ENCODE data around the gene PPFIA1.
A peak's percentile ranks its signal among the peaks of the same experiment; 100 is the strongest.
"Not testable (repeated sequence)": the region's sequence is repeated elsewhere in the genome, so short reads cannot be mapped to it uniquely, and the experiment has no call there.

PPFIA1 gene

DNA sequence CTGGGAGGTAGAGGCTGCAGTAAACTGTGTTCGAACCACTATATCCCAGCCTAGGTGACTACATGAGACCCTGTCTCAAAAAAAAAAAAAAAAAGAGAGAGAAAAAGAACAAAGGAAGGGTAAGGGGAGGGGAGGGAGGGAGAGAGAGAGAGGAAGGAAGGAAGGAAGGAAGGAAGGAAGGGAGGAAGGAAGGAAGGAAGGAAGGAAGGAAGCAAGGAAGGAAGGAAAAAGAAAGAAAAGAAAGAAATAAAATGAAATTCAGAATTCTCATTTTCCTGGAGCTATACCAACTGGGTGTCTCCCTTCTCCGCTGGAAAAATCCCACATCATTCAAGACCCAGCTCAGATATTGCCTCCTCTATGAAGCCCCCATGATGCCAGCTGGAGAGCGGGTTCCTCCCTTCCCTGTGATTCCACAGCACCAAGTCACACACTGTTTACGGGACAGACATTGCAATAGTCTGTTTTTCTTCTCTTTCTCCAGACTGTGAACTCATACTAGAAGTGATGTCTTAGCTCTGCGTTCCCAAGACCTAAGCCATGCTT lies 3.0 kb upstream of the PPFIA1 start:
- Mint-ChIP-seq H3K27me3 (peaks cover 3% of the 10 kb centered on the region), H3K4me1 (peaks cover 17% of the 10 kb centered on the region), H3K4me3 (no peak overlapping the region), H3K9me3 (no peaks in the 10 kb centered on the region), H3K36me3 (no peaks in the 10 kb centered on the region), H3K27ac (no peak overlapping the region)
- DNase-seq (ENCODE audit: low spot score in 2 of 2) (no peak), ATAC-seq (ENCODE audit: low read depth) (no peak)

DNA sequence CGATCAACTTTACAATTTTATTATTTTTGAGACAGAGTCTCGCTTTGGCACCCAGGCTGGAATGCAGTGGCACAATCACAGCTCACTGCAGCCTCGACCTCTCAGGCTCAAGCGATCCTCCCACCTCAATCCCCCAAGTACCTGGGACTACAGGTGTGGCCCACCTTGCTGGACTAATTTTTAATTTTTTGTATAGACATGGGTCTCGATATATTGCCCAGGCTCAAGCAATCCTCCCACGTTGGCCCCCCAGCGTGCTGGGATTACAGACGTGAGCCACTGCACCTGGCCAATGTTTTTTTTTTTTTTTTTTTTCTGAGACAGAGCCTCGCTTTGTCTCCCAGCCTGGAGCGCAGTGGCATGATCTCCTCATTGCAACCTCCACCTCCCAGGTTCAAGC lies 2.0 kb upstream of the PPFIA1 start:
- H3K27me3 Mint-ChIP-seq = peaks cover 3% of the 10 kb centered on the region
- ATAC-seq (ENCODE audit: low read depth) (no peak), DNase-seq (ENCODE audit: low spot score in 2 of 2) (no peak)
- H3K4me1 Mint-ChIP-seq = peaks cover 20% of the 10 kb centered on the region
- H3K9me3 Mint-ChIP-seq = no peaks in the 10 kb centered on the region
- peaks cover 2% of the 10 kb centered on the region for H3K36me3 Mint-ChIP-seq
- H3K4me3 Mint-ChIP-seq = no peak overlapping the region
- H3K27ac Mint-ChIP-seq = no peak overlapping the region

DNA sequence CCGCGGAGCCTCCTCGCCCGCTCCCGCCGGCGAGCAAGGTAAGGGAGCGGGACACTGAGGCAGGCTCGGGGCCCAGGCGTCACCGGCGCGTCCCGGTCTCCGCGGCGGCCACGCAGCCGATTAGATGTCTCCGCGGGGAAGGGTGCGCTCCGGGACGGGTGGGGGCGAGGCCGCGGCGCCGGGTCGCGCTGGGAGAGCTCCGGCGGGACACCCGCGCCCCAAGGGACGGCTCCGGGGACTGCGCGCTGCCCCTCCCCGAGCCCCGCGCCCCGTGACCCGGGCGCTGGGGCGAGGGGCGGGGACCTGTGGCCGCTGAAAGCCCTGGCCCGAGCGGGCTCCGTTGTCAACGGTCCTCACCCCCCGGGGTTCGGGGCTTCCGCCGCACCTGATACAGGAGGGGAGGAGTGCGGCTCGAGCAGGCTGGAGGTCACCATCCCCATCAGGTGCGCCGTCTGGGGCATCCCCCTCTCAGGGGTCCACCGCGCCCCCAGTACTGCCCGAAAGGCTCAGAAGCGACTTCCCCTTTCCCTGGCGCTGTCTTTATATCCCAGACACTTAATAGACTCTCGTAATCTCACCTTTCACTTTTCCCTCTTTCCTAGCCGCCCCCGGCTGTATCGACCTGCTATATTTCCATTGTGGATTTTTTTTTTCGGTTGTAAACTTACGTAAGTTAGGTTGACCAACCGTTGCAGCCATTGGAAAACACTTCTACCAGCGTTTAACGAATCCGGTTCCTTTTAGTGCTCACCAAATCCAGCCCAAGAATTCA lies 573 bp downstream of the PPFIA1 start:
- DNase-seq (ENCODE audit: low spot score in 2 of 2) = peak; percentile 32 to 69
- Mint-ChIP-seq H3K4me3 (peak overlapping the region; percentile 92), H3K27ac (peak overlapping the region; percentile 88), H3K36me3 (peaks cover 9% of the 10 kb centered on the region), H3K9me3 (no peaks in the 10 kb centered on the region), H3K27me3 (peaks cover 3% of the 10 kb centered on the region), H3K4me1 (peaks cover 26% of the 10 kb centered on the region)
- ATAC-seq (ENCODE audit: low read depth) = peak; percentile 46

DNA sequence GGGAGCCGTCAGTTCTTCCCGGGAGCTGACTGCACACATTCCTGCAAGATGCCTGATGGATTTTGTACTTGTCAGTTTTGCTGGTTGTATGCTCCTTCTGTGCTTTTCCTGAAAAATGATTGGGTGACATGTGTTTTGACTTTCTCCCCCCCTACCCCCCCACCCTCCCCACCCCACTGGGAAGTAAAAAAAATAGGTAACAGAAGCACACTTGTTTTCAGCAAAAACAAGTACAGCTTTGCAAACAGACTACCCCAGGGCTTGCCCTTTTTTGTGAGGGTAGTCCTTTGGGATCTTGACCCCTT lies 1.1 kb downstream of the PPFIA1 start:
- no peaks in the 10 kb centered on the region for H3K9me3 Mint-ChIP-seq
- peak overlapping the region; percentile 92 for H3K4me3 Mint-ChIP-seq
- peaks cover 26% of the 10 kb centered on the region for H3K4me1 Mint-ChIP-seq
- peak overlapping the region; percentile 88 for H3K27ac Mint-ChIP-seq
- H3K36me3 Mint-ChIP-seq = peaks cover 9% of the 10 kb centered on the region
- ATAC-seq (ENCODE audit: low read depth) (no peak), DNase-seq (ENCODE audit: low spot score in 2 of 2) (no peak)
- H3K27me3 Mint-ChIP-seq = peaks cover 3% of the 10 kb centered on the region

DNA sequence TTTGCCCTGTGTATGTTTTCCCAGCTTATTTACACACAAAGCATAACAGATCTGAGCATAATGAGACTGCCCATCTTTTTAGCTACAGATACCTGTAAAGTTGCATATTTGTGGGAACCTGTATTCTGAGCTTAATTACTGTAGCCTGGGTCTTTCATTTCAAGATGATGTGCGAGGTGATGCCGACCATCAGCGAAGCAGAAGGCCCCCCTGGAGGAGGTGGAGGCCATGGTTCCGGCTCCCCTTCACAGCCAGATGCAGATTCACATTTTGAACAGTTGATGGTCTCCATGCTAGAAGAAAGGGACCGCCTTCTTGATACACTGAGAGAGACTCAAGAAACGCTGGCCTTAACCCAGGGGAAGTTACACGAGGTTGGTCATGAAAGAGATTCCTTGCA lies 1.5 kb downstream of the PPFIA1 start:
- H3K4me1 Mint-ChIP-seq = peaks cover 26% of the 10 kb centered on the region

DNA sequence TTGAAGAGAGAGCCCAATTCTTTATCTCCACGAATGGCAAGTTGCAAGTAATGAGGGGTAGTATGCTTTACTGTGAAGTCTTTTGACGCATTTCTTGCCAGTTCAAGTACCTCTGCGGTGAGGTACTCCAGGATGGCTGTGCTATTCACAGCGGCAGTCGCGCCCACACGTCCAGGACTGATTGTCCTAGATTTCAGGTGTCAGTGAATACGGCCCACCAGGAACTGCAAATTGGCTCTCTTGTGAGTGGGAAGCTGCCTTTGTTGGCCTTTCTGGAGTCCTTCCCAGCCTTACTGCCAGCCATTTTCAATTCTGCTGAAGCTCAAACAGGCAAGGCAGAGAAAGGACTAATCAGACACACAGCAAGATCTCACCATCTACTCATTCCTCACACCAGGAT lies 8.5 kb downstream of the PPFIA1 start:
- Mint-ChIP-seq H3K4me1 (peaks cover 25% of the 10 kb centered on the region), H3K36me3 (peaks cover 36% of the 10 kb centered on the region), H3K27ac (no peak overlapping the region), H3K4me3 (no peak overlapping the region), H3K27me3 (no peaks in the 10 kb centered on the region), H3K9me3 (no peaks in the 10 kb centered on the region)
- DNase-seq (ENCODE audit: low spot score in 2 of 2) = no peak
- ATAC-seq (ENCODE audit: low read depth) = no peak

More for the DNA sequence above, 1.5 kb downstream of the PPFIA1 start:
- H3K9me3 Mint-ChIP-seq = no peaks in the 10 kb centered on the region
- peaks cover 9% of the 10 kb centered on the region for H3K36me3 Mint-ChIP-seq
- DNase-seq (ENCODE audit: low spot score in 2 of 2) (no peak), ATAC-seq (ENCODE audit: low read depth) (no peak)
- peaks cover 3% of the 10 kb centered on the region for H3K27me3 Mint-ChIP-seq
- peak overlapping the region; percentile 66 for H3K4me3 Mint-ChIP-seq
- peak overlapping the region; percentile 88 for H3K27ac Mint-ChIP-seq

DNA sequence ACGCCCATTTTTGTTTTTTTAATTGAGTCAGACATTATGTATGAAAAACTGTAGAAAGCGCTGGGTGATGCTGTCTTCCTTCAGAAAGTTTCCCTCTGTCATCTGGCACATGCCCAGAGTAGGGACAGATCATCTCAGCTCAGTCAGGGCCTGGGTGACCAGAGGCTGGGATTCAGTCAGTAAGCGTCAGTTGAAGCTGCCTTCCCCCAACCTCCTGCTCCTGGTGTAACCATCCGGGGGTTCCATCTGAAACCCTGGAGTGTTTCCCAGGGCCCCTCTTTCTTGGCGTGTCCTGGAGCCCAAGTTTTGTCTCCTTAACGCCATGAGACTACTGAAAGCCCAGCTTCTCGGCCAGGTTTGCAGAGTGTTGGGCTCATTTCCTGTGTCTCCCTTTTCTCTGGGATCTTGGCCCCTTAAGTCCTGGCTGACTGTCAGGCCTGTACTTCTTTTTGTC lies 10.7 kb downstream of the PPFIA1 start:
- Mint-ChIP-seq H3K27ac (no peak overlapping the region), H3K4me3 (no peak overlapping the region), H3K36me3 (peaks cover 44% of the 10 kb centered on the region), H3K9me3 (no peaks in the 10 kb centered on the region), H3K27me3 (no peaks in the 10 kb centered on the region), H3K4me1 (peaks cover 17% of the 10 kb centered on the region)
- DNase-seq (ENCODE audit: low spot score in 2 of 2) (no peak), ATAC-seq (ENCODE audit: low read depth) (no peak)

DNA sequence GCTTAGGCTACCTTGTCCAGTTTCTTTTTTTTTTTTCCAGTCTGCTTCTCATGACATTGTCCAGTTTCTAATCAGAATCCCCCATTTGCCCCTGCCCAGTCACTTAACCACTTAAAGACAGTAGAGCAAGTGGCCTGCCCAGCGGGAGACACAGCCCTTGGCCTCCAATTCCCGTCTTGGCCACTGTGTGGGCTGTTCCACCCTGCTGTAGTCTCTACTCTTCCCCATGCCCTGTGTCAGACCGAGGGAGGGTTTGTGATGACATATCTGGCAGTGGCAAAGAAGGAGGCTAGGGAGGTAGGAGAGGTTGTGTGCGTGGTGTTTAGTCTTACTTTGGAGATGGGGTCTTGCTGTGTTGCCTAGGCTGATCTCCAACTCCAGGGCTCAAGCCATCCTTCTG lies 11.5 kb downstream of the PPFIA1 start:
- Mint-ChIP-seq H3K9me3 (no peaks in the 10 kb centered on the region), H3K36me3 (peaks cover 47% of the 10 kb centered on the region), H3K4me3 (no peak overlapping the region), H3K4me1 (peaks cover 17% of the 10 kb centered on the region), H3K27me3 (no peaks in the 10 kb centered on the region), H3K27ac (no peak overlapping the region)
- no peak for DNase-seq (ENCODE audit: low spot score in 2 of 2)
- ATAC-seq (ENCODE audit: low read depth) = no peak

DNA sequence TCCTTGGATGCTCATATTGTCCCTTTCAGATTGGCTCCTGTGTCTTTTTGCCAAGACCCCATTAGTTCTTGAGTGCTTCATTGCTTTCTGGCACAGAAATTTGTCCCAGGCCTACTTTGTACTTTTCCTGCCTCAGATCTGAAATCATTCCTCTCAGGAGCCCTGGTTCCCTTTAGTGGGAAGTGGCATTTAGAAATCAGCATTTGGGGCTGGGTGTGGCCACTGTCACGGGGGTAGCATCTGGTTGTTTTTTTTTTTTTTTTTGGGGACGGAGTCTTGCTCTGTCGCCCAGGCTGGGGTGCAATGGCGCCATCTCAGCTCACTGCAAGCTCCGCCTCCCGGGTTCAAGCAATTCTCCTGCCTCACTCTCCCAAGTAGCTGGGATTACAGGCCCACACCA lies 18.2 kb downstream of the PPFIA1 start:
- Mint-ChIP-seq H3K27ac (no peak overlapping the region), H3K4me1 (peaks cover 7% of the 10 kb centered on the region), H3K27me3 (no peaks in the 10 kb centered on the region), H3K36me3 (peaks cover 34% of the 10 kb centered on the region), H3K9me3 (no peaks in the 10 kb centered on the region), H3K4me3 (no peak overlapping the region)
- ATAC-seq (ENCODE audit: low read depth) (no peak), DNase-seq (ENCODE audit: low spot score in 2 of 2) (no peak)

DNA sequence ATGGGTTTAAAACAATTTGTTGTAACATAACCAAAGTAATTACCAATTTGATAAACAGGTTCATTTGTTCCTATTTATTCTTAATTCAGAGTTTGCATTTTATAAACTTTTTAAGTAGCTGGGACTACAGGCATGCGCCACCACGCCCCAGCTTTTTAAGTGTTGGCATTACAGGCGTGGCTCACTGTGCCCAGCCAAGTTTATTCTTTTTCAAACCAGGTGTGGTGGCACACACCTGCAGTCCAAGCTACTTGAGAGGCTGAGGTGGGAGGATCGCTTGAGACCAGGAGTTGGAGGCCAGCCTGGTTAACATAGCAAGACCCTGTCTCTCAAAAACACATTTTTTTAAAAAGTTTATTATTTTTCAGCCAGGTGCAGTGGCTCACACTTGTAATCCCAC lies 19.1 kb downstream of the PPFIA1 start:
- Mint-ChIP-seq H3K4me3 (no peak overlapping the region), H3K27ac (no peak overlapping the region), H3K9me3 (no peaks in the 10 kb centered on the region), H3K27me3 (no peaks in the 10 kb centered on the region), H3K4me1 (peaks cover 8% of the 10 kb centered on the region), H3K36me3 (peaks cover 32% of the 10 kb centered on the region)
- no peak for DNase-seq (ENCODE audit: low spot score in 2 of 2)
- no peak for ATAC-seq (ENCODE audit: low read depth)

DNA sequence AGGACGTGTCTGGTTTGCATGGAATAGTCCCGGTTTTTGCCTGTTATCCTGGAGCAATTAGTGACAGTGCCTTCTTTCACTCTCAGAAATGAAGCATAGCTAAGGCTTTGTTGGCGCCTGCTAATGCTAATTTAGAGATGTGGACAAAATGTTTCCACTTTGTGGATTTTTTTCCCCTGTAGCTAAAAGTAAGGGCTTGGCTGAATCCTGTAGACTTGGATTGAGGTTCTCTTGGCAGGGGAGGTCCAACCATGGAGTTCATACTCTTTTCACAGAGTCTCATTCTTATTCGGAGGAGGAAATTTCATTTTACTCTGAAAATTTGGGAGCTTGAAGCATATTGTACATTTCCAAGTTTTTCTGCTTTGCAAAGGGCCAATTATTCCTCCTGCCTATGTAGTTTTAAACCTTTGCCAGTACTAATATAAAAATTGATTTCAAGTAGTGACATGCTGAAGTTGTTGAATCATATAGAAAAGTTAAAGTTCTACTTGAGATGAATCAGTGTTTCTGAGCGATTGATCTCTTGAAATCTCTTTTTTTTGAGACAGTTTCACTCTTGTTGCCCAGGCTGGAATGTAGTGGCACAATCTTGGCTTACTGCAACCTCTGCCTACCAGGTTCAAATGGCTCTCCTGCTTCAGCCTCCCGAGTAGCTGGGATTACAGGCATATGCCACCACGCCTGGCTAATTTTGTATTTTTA lies 20.0 kb downstream of the PPFIA1 start:
- Mint-ChIP-seq H3K4me1 (peaks cover 8% of the 10 kb centered on the region), H3K4me3 (no peak overlapping the region), H3K27me3 (no peaks in the 10 kb centered on the region), H3K9me3 (no peaks in the 10 kb centered on the region), H3K36me3 (peaks cover 27% of the 10 kb centered on the region), H3K27ac (no peak overlapping the region)
- DNase-seq (ENCODE audit: low spot score in 2 of 2) (no peak), ATAC-seq (ENCODE audit: low read depth) (no peak)

DNA sequence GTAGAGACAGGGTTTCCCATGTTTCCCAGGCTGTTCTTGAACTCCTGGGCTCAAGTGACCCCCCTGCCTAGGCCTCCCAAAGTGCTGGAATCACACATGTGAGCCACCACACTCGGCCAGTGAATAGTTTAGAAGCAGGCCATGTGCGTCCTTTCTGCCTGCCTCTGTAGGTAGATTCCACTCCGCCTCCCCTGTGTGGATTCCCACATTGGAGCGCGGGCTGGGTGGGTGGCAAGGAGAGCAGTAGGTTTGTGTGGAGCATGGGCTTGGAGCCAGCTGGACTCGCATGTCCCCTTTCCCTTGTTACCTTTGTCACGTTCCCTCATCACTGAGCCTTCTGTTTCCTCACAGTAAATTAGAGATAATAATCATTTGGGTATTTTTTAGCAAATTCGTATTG lies 21.7 kb downstream of the PPFIA1 start:
- ATAC-seq (ENCODE audit: low read depth) = no peak
- Mint-ChIP-seq H3K27ac (no peak overlapping the region), H3K9me3 (no peaks in the 10 kb centered on the region), H3K27me3 (no peaks in the 10 kb centered on the region), H3K36me3 (peaks cover 20% of the 10 kb centered on the region), H3K4me1 (peaks cover 8% of the 10 kb centered on the region), H3K4me3 (no peak overlapping the region)
- no peak for DNase-seq (ENCODE audit: low spot score in 2 of 2)

DNA sequence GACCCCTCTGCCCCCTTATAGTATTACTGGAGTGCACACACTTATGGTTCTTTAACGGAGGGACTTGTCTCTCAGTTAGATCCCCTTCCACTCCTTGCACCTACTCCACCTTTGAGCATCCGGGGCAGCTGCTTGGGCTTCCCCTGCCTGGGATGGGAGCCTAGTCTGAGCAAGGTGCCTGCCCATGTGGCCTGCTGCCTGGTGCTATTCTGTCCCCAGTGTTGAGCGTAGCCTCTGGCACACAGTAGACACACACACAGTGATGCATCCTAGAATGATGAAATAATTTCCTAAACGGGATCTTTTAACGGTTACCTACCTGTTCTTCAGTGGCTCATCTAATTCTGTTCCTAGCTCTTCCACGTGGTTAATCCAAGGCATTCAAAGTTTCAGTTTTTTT lies 22.4 kb downstream of the PPFIA1 start:
- H3K36me3 Mint-ChIP-seq = peaks cover 21% of the 10 kb centered on the region
- ATAC-seq (ENCODE audit: low read depth) (no peak), DNase-seq (ENCODE audit: low spot score in 2 of 2) (no peak)
- no peaks in the 10 kb centered on the region for H3K27me3 Mint-ChIP-seq
- H3K4me1 Mint-ChIP-seq = peaks cover 8% of the 10 kb centered on the region
- no peaks in the 10 kb centered on the region for H3K9me3 Mint-ChIP-seq
- H3K27ac Mint-ChIP-seq = no peak overlapping the region
- H3K4me3 Mint-ChIP-seq = no peak overlapping the region

DNA sequence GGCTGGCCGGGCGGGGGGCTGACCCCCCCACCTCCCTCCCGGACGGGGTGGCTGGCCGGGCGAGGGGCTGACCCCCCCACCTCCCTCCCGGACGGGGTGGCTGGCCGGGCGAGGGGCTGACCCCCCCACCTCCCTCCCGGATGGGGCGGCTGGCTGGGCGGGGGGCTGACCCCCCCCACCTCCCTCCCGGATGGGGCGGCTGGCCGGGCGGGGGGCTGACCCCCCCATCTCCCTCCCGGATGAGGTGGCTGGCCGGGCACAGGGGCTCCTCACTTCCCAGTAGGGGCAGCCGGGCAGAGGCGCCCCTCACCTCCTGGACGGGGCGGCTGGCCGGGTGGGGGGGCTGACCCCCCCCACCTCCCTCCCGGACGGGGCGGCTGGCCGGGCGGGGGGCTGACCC lies 24.7 kb downstream of the PPFIA1 start:
- peaks cover 29% of the 10 kb centered on the region for H3K36me3 Mint-ChIP-seq
- not testable (repeated sequence) for H3K27ac Mint-ChIP-seq; H3K27me3 Mint-ChIP-seq; H3K4me3 Mint-ChIP-seq; ATAC-seq (ENCODE audit: low read depth); H3K9me3 Mint-ChIP-seq; DNase-seq (ENCODE audit: low spot score in 2 of 2)
- H3K4me1 Mint-ChIP-seq = peaks cover 12% of the 10 kb centered on the region
